ENCODE results near the gene TMEM270. TPM values are rescaled to one million over a fixed set of nuclear protein-coding genes. Genes with fewer than 3 reads are reported as not detected.

TMEM270 gene
- total RNA-seq, 1 donor from 2014 or later: not detected

DNA sequence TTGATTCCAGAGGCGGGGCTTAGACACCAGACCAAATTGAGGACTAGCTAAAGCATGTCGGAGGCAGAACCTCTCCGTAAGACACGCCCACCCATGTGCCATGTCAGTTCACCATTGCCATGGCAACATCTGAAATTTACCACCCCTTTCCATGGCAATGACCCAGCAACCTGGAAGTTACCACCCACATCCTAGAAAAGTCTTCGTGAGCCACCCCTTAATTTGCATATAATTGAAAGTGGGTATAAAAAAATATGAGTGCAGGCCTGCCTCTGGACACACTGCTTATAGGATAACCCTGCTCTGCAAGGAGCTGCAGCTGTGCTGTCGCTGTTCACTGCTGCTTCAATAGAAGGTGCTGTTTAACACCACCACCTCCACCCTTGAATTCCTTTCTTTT, 28.0 kb downstream of the TMEM270 start:
- DNase-seq: no peak
- Mint-ChIP-seq H3K27me3 (ENCODE audit: unreplicated experiment) (peaks cover 6% of the 10 kb centered on the region), H3K27ac (ENCODE audit: unreplicated experiment) (no peak overlapping the region), H3K4me1 (ENCODE audit: low read depth, unreplicated experiment) (no peaks in the 10 kb centered on the region), H3K36me3 (ENCODE audit: unreplicated experiment) (no peaks in the 10 kb centered on the region), H3K9me3 (ENCODE audit: unreplicated experiment) (peaks cover 8% of the 10 kb centered on the region), H3K4me3 (ENCODE audit: unreplicated experiment) (no peak overlapping the region)
- TF ChIP-seq, protein P1, sequence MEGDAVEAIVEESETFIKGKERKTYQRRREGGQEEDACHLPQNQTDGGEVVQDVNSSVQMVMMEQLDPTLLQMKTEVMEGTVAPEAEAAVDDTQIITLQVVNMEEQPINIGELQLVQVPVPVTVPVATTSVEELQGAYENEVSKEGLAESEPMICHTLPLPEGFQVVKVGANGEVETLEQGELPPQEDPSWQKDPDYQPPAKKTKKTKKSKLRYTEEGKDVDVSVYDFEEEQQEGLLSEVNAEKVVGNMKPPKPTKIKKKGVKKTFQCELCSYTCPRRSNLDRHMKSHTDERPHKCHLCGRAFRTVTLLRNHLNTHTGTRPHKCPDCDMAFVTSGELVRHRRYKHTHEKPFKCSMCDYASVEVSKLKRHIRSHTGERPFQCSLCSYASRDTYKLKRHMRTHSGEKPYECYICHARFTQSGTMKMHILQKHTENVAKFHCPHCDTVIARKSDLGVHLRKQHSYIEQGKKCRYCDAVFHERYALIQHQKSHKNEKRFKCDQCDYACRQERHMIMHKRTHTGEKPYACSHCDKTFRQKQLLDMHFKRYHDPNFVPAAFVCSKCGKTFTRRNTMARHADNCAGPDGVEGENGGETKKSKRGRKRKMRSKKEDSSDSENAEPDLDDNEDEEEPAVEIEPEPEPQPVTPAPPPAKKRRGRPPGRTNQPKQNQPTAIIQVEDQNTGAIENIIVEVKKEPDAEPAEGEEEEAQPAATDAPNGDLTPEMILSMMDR (IDR thresholded peaks at IDR 0.05; ENCODE audit: partially characterized antibody, unreplicated experiment): no peak

DNA sequence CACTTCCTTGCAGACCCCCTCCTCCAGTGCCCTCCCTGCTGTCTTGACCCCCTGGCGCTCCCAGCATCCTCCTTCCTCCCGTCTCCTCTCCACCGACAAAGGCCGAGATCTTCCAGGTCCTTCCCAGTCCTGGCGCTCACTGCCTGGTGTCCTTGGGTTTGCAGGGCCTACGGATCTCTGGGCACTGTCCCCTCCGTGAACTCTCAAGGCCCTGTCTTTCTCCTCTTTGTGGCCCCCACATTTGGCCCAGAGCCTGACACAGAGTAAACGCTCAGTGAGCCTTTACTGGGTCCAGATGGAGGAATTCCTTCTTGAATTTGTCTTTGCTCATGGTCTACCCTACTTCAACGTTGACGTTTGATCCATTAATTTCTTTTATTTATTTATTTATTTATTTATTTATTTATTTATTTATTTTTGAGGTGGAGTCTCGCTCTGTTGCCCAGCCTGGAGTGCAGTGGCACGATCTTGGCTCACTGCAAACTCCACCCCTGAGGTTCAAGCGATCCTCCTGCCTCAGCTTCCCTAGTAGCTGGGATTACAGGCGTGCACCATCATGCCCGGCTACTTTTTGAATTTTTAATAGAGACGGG, 29.7 kb downstream of the TMEM270 start:
- H3K27ac Mint-ChIP-seq (ENCODE audit: unreplicated experiment): no peak overlapping the region

DNA sequence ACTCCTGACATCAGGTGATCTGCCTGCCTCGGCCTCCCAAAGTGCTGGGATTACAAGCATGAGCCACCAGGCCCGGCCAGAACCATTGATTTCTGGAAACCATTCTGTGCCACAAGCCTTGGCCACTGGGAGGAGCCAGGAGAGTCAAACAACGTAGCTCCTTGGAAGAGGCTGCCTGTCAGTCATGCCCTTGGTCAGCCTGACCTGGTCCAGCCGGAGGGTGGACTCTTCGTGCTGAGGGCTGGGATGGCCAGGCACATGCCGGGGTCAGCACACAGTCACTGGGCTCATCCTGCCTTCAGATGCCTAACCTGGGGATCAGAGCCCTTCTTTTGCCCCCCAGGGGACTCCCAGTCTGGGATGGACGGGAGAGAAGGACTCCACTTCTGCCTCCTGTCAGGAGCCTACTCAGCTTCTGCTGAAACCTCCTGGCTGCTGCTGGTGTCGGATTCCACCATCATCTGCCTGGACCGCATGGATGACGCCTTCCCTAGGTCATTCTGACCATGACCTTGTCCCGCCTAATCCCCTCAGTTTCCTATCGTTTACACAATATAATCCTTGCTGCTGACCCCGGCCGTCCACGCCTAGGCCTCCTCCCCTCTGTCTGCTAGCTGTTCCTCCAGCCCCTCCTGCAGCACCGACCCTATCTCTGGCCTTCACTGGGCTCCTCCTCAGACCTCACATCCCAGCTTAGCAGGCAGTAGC, 30.4 kb downstream of the TMEM270 start:
- Mint-ChIP-seq H3K27ac (ENCODE audit: unreplicated experiment) (no peak overlapping the region), H3K9me3 (ENCODE audit: unreplicated experiment) (peaks cover 12% of the 10 kb centered on the region), H3K4me1 (ENCODE audit: low read depth, unreplicated experiment) (no peaks in the 10 kb centered on the region), H3K4me3 (ENCODE audit: unreplicated experiment) (no peak overlapping the region), H3K36me3 (ENCODE audit: unreplicated experiment) (peaks cover 7% of the 10 kb centered on the region), H3K27me3 (ENCODE audit: unreplicated experiment) (peaks cover 6% of the 10 kb centered on the region)
- no peak for DNase-seq
- TF ChIP-seq, protein P1 (IDR thresholded peaks at IDR 0.05; ENCODE audit: partially characterized antibody, unreplicated experiment): no peak

More for the DNA sequence above, 29.7 kb downstream of the TMEM270 start:
- peaks cover 6% of the 10 kb centered on the region for H3K27me3 Mint-ChIP-seq (ENCODE audit: unreplicated experiment)
- H3K36me3 Mint-ChIP-seq (ENCODE audit: unreplicated experiment): peaks cover 3% of the 10 kb centered on the region
- H3K9me3 Mint-ChIP-seq (ENCODE audit: unreplicated experiment): peaks cover 10% of the 10 kb centered on the region
- TF ChIP-seq, protein P1 (IDR thresholded peaks at IDR 0.05; ENCODE audit: partially characterized antibody, unreplicated experiment): no peak
- no peak for DNase-seq
- H3K4me1 Mint-ChIP-seq (ENCODE audit: low read depth, unreplicated experiment): no peaks in the 10 kb centered on the region
- H3K4me3 Mint-ChIP-seq (ENCODE audit: unreplicated experiment): no peak overlapping the region

DNA sequence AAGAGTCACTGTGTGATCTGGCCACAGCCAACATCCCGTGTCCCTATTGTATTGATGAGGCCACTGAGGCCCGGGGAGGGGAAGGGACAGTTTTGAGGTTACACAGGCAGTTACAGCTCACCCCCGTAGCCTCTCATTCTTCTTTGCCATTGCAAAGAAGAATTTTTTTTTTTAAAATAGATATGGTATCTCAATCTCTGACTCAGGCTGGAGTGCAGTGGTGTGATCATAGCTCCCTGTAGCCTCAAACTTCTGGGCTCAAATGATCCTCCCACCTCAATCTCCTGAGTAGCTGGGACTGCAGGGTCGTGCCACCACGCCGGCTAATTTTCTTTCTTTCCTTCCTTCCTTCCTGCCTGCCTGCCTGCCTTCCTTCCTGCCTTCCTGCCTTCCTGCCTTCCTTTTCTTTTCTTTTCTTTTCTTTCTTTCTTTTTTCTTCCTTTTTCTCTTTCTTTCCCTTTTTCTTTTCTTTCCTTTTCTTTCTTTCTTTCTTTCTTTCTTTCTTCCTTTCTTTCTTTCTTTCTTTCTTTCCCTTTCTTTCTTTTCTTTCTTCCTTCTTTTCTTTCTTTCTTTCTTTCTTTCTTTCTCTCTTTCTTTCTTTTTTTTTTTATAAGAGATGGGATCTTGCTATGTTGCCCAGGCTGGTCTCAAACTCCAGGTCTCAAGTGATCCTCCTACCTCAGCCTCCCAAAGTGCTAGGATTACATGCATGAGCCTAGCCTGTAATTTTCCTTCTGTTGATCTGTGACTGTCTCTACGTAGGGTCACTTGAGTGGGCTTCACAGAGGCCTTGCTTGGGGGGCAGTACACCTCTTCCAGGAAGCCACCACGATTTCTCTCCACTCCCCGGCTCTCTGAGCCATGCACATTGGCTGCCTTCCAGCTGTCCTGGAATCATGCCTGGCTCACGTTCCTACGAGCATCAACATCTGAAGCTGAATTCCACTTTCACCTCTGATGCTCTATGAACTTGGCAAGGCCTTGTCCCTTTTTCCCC, 31.3 kb downstream of the TMEM270 start:
- H3K4me1 Mint-ChIP-seq (ENCODE audit: low read depth, unreplicated experiment): no peaks in the 10 kb centered on the region
- H3K27me3 Mint-ChIP-seq (ENCODE audit: unreplicated experiment): peaks cover 6% of the 10 kb centered on the region
- DNase-seq: no peak
- H3K9me3 Mint-ChIP-seq (ENCODE audit: unreplicated experiment): peaks cover 17% of the 10 kb centered on the region
- TF ChIP-seq, protein P1 (IDR thresholded peaks at IDR 0.05; ENCODE audit: partially characterized antibody, unreplicated experiment): no peak
- H3K36me3 Mint-ChIP-seq (ENCODE audit: unreplicated experiment): peaks cover 7% of the 10 kb centered on the region
- no peak overlapping the region for H3K4me3 Mint-ChIP-seq (ENCODE audit: unreplicated experiment)
- H3K27ac Mint-ChIP-seq (ENCODE audit: unreplicated experiment): no peak overlapping the region
